ENCODE measurements around the gene PDE6A. TPM values are rescaled to one million over a fixed set of nuclear protein-coding genes. Genes with fewer than 3 reads are reported as not detected.

The PDE6A gene
- polyA plus RNA-seq, 3 donors: 0.01 TPM; not detected in 2

DNA sequence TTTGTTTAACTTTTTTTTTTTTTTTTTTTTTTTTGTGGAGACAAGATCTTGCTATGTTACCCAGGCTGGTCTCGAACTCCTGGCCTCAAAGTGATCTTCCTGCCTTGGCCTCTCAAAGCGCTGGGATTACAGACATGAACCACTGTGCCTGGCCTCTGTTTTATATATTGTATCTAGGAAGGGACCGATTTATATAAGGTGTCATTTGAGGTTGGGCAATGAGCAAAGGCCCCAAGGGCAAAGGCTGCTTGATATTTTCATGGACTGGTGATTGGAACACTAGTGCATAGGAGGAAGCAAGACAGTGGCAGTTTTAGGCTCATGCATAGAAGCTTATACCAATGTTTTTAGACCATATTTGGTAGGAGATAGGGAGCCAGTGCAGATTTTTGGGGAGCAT is 19.1 kb upstream of the PDE6A start:
- Histone ChIP-seq H3K4me2 (replicated peaks; ENCODE audit: extremely low read depth, low read length, poor library complexity, severe bottlenecking) (no peak overlapping the region), H3K79me2 (ENCODE audit: insufficient read depth, low read length) (peaks cover 41% of the 10 kb centered on the region), H3K9me3 (replicated peaks in 1 of 2; ENCODE audit: control insufficient read depth in 1 of 2, insufficient read depth in 1 of 2, low read length in 2 of 2) (no peaks in the 10 kb centered on the region), H3K9ac (ENCODE audit: insufficient read depth, low read length, poor library complexity, severe bottlenecking) (no peak overlapping the region), H3K36me3 (replicated peaks in 1 of 2; ENCODE audit: control insufficient read depth in 1 of 2, insufficient read depth in 2 of 2, low read length in 2 of 2) (no peaks in the 10 kb centered on the region), H3K4me1 (ENCODE audit: control insufficient read depth in 1 of 2, insufficient read depth in 2 of 2, low read length in 2 of 2) (peaks cover 18 to 29% of the 10 kb centered on the region in 2 donors), H3K27me3 (ENCODE audit: control insufficient read depth in 2 of 2, insufficient read depth in 2 of 2, low read length in 2 of 2) (no peaks in the 10 kb centered on the region), H2AFZ (ENCODE audit: insufficient read depth, low read depth, low read length, poor library complexity, severe bottlenecking) (no peak overlapping the region), H3K4me3 (replicated peaks in 1 of 3; ENCODE audit: low read depth in 2 of 3, low read length in 3 of 3) (no peak overlapping the region), H4K20me1 (ENCODE audit: insufficient read depth, low read length) (no peaks in the 10 kb centered on the region), H3K27ac (ENCODE audit: low read depth in 1 of 2, low read length in 2 of 2) (no peak overlapping the region)
- H3K4me3 Mint-ChIP-seq: no peak overlapping the region
- H3K36me3 Mint-ChIP-seq: peaks cover 2 to 6% of the 10 kb centered on the region in 2 donors
- no peaks in the 10 kb centered on the region for H3K27me3 Mint-ChIP-seq (ENCODE audit: low read depth in 3 of 3)
- DNase-seq: no peak
- peaks cover 24% of the 10 kb centered on the region for H3K4me1 Mint-ChIP-seq
- intact Hi-C loops (cut with micrococcal nuclease): loop anchor here in 1 of 2 donors (5.0 kb wide), 1 partner anchor 39 kb away; the partner anchor contains the start of genes HMGXB3 and TIGD6
- WGBS (ENCODE audit: insufficient coverage): 100% methylated on average over 2 of the region's 3 CpGs
- TF ChIP-seq, protein P1, sequence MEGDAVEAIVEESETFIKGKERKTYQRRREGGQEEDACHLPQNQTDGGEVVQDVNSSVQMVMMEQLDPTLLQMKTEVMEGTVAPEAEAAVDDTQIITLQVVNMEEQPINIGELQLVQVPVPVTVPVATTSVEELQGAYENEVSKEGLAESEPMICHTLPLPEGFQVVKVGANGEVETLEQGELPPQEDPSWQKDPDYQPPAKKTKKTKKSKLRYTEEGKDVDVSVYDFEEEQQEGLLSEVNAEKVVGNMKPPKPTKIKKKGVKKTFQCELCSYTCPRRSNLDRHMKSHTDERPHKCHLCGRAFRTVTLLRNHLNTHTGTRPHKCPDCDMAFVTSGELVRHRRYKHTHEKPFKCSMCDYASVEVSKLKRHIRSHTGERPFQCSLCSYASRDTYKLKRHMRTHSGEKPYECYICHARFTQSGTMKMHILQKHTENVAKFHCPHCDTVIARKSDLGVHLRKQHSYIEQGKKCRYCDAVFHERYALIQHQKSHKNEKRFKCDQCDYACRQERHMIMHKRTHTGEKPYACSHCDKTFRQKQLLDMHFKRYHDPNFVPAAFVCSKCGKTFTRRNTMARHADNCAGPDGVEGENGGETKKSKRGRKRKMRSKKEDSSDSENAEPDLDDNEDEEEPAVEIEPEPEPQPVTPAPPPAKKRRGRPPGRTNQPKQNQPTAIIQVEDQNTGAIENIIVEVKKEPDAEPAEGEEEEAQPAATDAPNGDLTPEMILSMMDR (IDR thresholded peaks at IDR 0.05): no peak
- no peaks in the 10 kb centered on the region for H3K9me3 Mint-ChIP-seq
- peak overlapping the region in 1 of 7 donors; percentile 56 for H3K27ac Mint-ChIP-seq

DNA sequence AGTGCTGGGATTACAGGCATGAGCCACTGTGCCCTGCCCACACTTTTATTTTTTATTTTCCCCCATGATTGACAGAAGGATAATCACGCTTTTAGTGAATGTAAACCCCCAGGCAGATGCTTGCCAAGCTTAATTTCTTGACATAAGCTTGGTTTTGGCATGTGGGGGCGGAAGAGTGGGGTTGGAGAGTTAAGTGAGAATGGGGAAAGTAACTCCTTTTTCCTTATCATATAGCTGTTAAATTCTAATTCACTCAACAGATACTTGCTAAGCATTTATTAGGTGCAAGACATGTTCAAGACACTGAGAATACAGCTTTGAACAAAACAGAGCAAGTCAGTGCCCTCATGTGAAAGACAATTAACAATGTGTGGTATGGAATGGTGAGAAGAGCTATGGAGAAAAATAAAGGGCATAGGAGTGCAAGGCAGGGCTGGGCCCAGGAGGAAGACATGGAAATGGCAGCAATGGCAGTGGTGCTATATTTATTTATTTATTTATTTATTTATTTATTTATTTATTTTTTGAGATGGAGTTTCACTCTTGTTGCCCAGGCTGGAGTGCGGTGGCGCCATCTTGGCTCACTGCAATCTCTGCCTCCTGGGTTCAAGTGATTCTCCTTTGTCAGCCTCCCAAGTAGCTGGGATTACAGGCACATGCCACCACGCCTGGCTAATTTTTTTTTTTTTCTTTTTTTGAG is 18.2 kb upstream of the PDE6A start:
- Mint-ChIP-seq H3K4me1 (peaks cover 24% of the 10 kb centered on the region), H3K4me3 (no peak overlapping the region), H3K27ac (no peak overlapping the region), H3K9me3 (no peaks in the 10 kb centered on the region), H3K27me3 (ENCODE audit: low read depth in 3 of 3) (no peaks in the 10 kb centered on the region), H3K36me3 (peaks cover 2 to 6% of the 10 kb centered on the region in 2 donors)
- Histone ChIP-seq H3K9me3 (replicated peaks in 1 of 2; ENCODE audit: control insufficient read depth in 1 of 2, insufficient read depth in 1 of 2, low read length in 2 of 2) (no peaks in the 10 kb centered on the region), H3K27me3 (ENCODE audit: control insufficient read depth in 2 of 2, insufficient read depth in 2 of 2, low read length in 2 of 2) (no peaks in the 10 kb centered on the region), H3K9ac (ENCODE audit: insufficient read depth, low read length, poor library complexity, severe bottlenecking) (no peak overlapping the region), H2AFZ (ENCODE audit: insufficient read depth, low read depth, low read length, poor library complexity, severe bottlenecking) (no peak overlapping the region), H3K4me1 (ENCODE audit: control insufficient read depth in 1 of 2, insufficient read depth in 2 of 2, low read length in 2 of 2) (peaks cover 18 to 29% of the 10 kb centered on the region in 2 donors), H4K20me1 (ENCODE audit: insufficient read depth, low read length) (no peaks in the 10 kb centered on the region), H3K36me3 (replicated peaks in 1 of 2; ENCODE audit: control insufficient read depth in 1 of 2, insufficient read depth in 2 of 2, low read length in 2 of 2) (no peaks in the 10 kb centered on the region), H3K79me2 (ENCODE audit: insufficient read depth, low read length) (peaks cover 41% of the 10 kb centered on the region), H3K4me3 (replicated peaks in 1 of 3; ENCODE audit: low read depth in 2 of 3, low read length in 3 of 3) (no peak overlapping the region), H3K4me2 (replicated peaks; ENCODE audit: extremely low read depth, low read length, poor library complexity, severe bottlenecking) (no peak overlapping the region), H3K27ac (ENCODE audit: low read depth in 1 of 2, low read length in 2 of 2) (no peak overlapping the region)
- intact Hi-C loops (cut with micrococcal nuclease): loop anchor here in 1 of 2 donors (5.0 kb wide), 1 partner anchor 40 kb away; the partner anchor contains the start of genes HMGXB3 and TIGD6
- no peak for DNase-seq
- 86% methylated on average over 2 of the region's 5 CpGs for WGBS (ENCODE audit: insufficient coverage)
- TF ChIP-seq, protein P1 (IDR thresholded peaks at IDR 0.05): no peak

Measured in CD14-positive monocyte (primary cell).